Smooth muscle cell (in vitro differentiated cells): ENCODE results near the gene PFKFB3. TPM values are rescaled to one million over a fixed set of nuclear protein-coding genes. Genes with fewer than 3 reads are reported as not detected.

Experiments used
- DNase-seq: peaks from one replicate; lab custom pipeline; 2025; ENCODE audit not compliant: unreplicated experiment; lab: John Stamatoyannopoulos, UW
- H2AFZ ChIP-seq: fragments of 200-600 bp; sonication (generic); 2 replicates; pipeline ENCODE4 v1.6.0; 2016; ENCODE audit warnings: antibody characterized with exemption, low read depth, mild to moderate bottlenecking
- H3F3A ChIP-seq: fragments of 200-600 bp; sonication (generic); 2 replicates; pipeline ENCODE4 v1.6.0; 2017; ENCODE audit warnings: antibody characterized with exemption, low read depth
- H3K27ac ChIP-seq: fragments of 200-600 bp; sonication (generic); 2 replicates; pipeline ENCODE4 v1.5.1; 2016; ENCODE audit warnings: low read depth, mild to moderate bottlenecking
- H3K27me3 ChIP-seq: fragments of 200-600 bp; sonication (generic); 2 replicates; pipeline ENCODE4 v1.6.1; 2016; ENCODE audit warnings: low read depth, mild to moderate bottlenecking
- H3K36me3 ChIP-seq: fragments of 200-600 bp; sonication (generic); 2 replicates; pipeline ENCODE4 v1.5.1; 2016; ENCODE audit warnings: low read depth
- H3K4me1 ChIP-seq: fragments of 200-600 bp; sonication (generic); 2 replicates; pipeline ENCODE4 v1.5.1; 2016; ENCODE audit warnings: low read depth
- H3K4me2 ChIP-seq: fragments of 200-600 bp; sonication (generic); 2 replicates; pipeline ENCODE4 v1.6.0; 2016; ENCODE audit warnings: mild to moderate bottlenecking
- H3K4me3 ChIP-seq: fragments of 200-600 bp; sonication (generic); 2 replicates; pipeline ENCODE4 v1.5.1; 2016; ENCODE audit warnings: mild to moderate bottlenecking
- H3K79me2 ChIP-seq: fragments of 200-600 bp; sonication (generic); 2 replicates; pipeline ENCODE4 v1.6.0; 2016; ENCODE audit warnings: low read depth, mild to moderate bottlenecking
- H3K9ac ChIP-seq: fragments of 200-600 bp; sonication (generic); 2 replicates; pipeline ENCODE4 v1.6.0; 2016; ENCODE audit warnings: low read depth
- H3K9me3 ChIP-seq: fragments of 200-600 bp; sonication (generic); replicated peaks from 2 replicates; pipeline ENCODE4 v1.5.1; 2016; ENCODE audit warnings: low read depth
- H4K20me1 ChIP-seq: fragments of 200-600 bp; sonication (generic); 2 replicates; pipeline ENCODE4 v1.6.0; 2016; ENCODE audit warnings: low read depth
- CTCF ChIP-seq: fragments of 200-600 bp; sonication (generic); IDR thresholded peaks from 2 replicates; pipeline ENCODE4 v1.5.1; 2017; ENCODE audit warnings: borderline replicate concordance, mild to moderate bottlenecking, antibody characterized with exemption; ENCODE audit not compliant: insufficient read depth, poor library complexity, severe bottlenecking
- WGBS: methylation state at CpG from one replicate; pipeline ENCODE4 v1.1.7; 2016; ENCODE audit warnings: low lambda C conversion rate; 5-methylcytosine and 5-hydroxymethylcytosine counted together
- polyA plus RNA-seq: library from polyadenylated mRNA; unstranded; fragments of >200 nt; fragmentation: Nextera tagmentation; extraction: Ambion mirVana; gene quantifications from 2 replicates; pipeline ENCODE4 v1.2.1, GENCODE V29; 2016
- small RNA-seq: library from RNA; depleted of rRNA; stranded (forward); fragments of <200 nt; gene quantifications from one replicate; pipeline ENCODE3, GENCODE V24; 2014
- total RNA-seq: library from RNA; depleted of rRNA; stranded (reverse); fragments of >200 nt; gene quantifications from 2 replicates; pipeline ENCODE4 v1.2.3, GENCODE V29; 2014

The PFKFB3 gene
- total and polyA plus RNA-seq, 2 experiments from 2014 or later, result 61.3 to 68.3 TPM

GRCh38 chr10:6301488-6302075 is 98.8 kb downstream of the PFKFB3 start:
- Histone ChIP-seq H3K4me1 (no peaks in the 10 kb centered on the region), H3K9me3 (no peaks in the 10 kb centered on the region), H3K79me2 (no peaks in the 10 kb centered on the region), H3F3A (no peaks in the 10 kb centered on the region), H3K4me2 (no peak overlapping the region), H4K20me1 (peaks cover 16% of the 10 kb centered on the region), H3K4me3 (no peak overlapping the region), H3K27me3 (no peaks in the 10 kb centered on the region), H3K27ac (no peak overlapping the region), H2AFZ (no peak overlapping the region), H3K36me3 (no peaks in the 10 kb centered on the region), H3K9ac (no peak overlapping the region)
- WGBS, result 88% methylated on average over 7 of the region's 7 CpGs
- DNase-seq, result no peak
- no peak for TF ChIP-seq CTCF

Small RNA genes within 50 kb of the gene (small RNA-seq; reads per million reads assigned to genes)
- gene RF00019, result not detected

Other genes starting within 250 kb of the PFKFB3 start
- gene IL15RA, start 225.4 kb upstream of the PFKFB3 start, total RNA-seq, result 0.54 TPM in 1 of 2 replicates, not detected in the other
- gene IL15RA, start 225.4 kb upstream of the PFKFB3 start, polyA plus RNA-seq, result 0.23 and 1.3 TPM in 2 replicates
- gene IL2RA, start 140.6 kb upstream of the PFKFB3 start, total RNA-seq, result not detected in 2 replicates
- gene IL2RA, start 140.6 kb upstream of the PFKFB3 start, polyA plus RNA-seq, result not detected in 2 replicates
- 20.0 and 37.0 TPM in 2 replicates for gene RBM17, start 113.9 kb upstream of the PFKFB3 start, total RNA-seq
- gene RBM17, start 113.9 kb upstream of the PFKFB3 start, polyA plus RNA-seq, result 68.3 and 81.2 TPM in 2 replicates